Mucosa of rectum (tissue), 2 donors: ENCODE results near the gene RBM4.

ENCODE experiments used
- H3K27ac ChIP-seq, 2 donors: one replicate each; pipeline ENCODE4 v1.7.0; 2013; ENCODE audit warnings: inconsistent platforms in 2 of 2, low read depth in 2 of 2, low read length in 2 of 2
- H3K27me3 ChIP-seq, 2 donors: one replicate each; pipeline ENCODE4 v1.7.0; 2013; ENCODE audit warnings: low read length in 2 of 2; ENCODE audit not compliant: control insufficient read depth in 2 of 2, insufficient read depth in 2 of 2
- H3K36me3 ChIP-seq, 2 donors: one replicate each; pipeline ENCODE4 v1.7.0; 2013; ENCODE audit warnings: low read length in 2 of 2; ENCODE audit not compliant: control insufficient read depth in 2 of 2, insufficient read depth in 2 of 2
- H3K4me1 ChIP-seq, 2 donors: one replicate each; pipeline ENCODE4 v1.7.0; 2013; ENCODE audit warnings: low read length in 2 of 2, mild to moderate bottlenecking in 1 of 2; ENCODE audit not compliant: control insufficient read depth in 2 of 2, insufficient read depth in 2 of 2
- H3K4me3 ChIP-seq, 2 donors: one replicate each; pipeline ENCODE4 v1.7.0; 2013; ENCODE audit warnings: low read length in 2 of 2
- H3K9ac ChIP-seq, 2 donors: one replicate each; pipeline ENCODE4 v1.7.0; 2013; ENCODE audit warnings: low read length in 2 of 2, low read depth in 1 of 2, mild to moderate bottlenecking in 1 of 2
- H3K9me3 ChIP-seq, 2 donors: one replicate each; pipeline ENCODE4 v1.7.0; 2013; ENCODE audit warnings: low read length in 2 of 2; ENCODE audit not compliant: control insufficient read depth in 2 of 2
- donor health status: healthy.
- donor health status: Normal muscosa, but diverticular disease.

Gene RBM4

DNA sequence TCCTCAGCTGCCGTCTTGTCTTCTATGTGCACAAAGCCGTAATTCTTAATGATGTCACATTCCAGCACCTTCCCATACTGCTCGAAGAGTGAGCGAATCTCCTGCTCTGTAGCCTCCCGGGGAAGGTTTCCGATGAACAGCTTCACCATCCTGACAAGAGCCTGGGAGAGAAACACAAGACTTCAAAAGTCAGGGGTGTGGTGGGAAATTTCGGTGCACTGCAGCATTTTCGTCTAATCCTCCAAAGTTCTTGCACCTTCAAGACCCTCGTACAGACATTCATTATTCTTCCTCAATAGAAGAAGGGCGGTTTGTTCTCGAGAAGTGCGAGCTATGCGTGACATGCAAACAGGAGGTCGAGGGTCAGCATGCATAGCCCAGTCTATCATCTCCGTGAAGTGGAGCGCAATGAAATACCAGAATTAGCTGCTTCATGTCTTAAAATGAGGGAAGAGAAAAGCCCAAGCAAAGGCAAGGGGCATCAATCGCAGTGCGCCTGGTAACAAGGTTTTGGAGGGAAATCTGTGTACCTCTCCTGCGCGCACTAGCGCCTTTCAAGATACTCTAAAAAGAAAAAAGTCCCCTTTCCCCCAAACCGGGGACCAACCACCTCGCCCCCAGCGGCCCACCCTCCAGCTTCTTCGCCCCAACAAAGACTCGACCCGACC lies 38.6 kb downstream of the RBM4 start:
- Histone ChIP-seq H3K9ac (peak overlapping the region; percentile 60 to 78), H3K27ac (peak overlapping the region; percentile 91 to 93), H3K4me1 (peaks cover 19 to 27% of the 10 kb centered on the region in 2 donors), H3K4me3 (peak overlapping the region; percentile 89 to 94), H3K9me3 (no peaks in the 10 kb centered on the region), H3K36me3 (no peaks in the 10 kb centered on the region), H3K27me3 (no peaks in the 10 kb centered on the region)

GRCh38 chr11:66677599-66678375 lies 39.3 kb downstream of the RBM4 start, which contains the start of gene RBM4B:
Gene RBM4B, minus strand, starts transcription at chr11:66677887. Its CDS starts 808 bp downstream, at chr11:66677079.
- Histone ChIP-seq H3K4me1 (peaks cover 19 to 27% of the 10 kb centered on the region in 2 donors), H3K27me3 (no peaks in the 10 kb centered on the region), H3K4me3 (peak within 1 kb of the TSS; percentile 89 to 94), H3K9me3 (no peaks in the 10 kb centered on the region), H3K9ac (peak within 1 kb of the TSS; percentile 60 to 78), H3K36me3 (no peaks in the 10 kb centered on the region), H3K27ac (peak within 1 kb of the TSS; percentile 91 to 93)

DNA sequence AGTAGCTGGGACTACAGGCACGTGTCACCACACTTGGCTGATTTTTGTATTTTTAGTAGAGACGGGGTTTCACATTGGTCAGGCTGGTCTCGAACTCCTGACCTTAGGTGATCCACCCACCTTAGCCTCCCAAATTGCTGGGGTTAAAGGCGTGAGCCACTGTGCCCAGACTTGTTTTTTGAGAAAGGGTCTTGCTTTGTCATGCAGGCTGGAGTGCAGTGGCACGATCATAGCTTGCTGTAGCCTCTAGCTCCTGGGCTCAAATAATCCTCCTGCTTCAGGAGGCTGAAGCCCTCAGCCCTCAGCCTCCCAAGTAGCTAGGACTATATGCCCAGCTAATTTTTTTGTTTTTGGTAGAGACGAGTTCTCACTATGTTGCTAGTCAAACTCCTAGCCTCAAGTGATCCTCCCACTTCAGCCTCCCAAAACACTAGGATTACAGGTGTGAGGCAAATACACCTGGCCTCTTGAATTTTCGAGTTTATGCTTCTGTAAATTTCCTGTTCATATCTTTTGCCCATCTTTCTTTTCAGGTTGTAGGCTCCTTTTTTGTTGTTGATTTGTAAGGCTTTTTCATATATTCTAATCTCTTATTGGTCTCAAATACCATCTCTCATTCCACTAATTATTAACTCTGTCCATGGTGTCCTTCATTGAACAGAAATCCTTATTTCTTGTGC lies 42.6 kb downstream of the RBM4 start:
- H3K9me3 ChIP-seq: no peaks in the 10 kb centered on the region
- no peak overlapping the region for H3K27ac ChIP-seq
- no peak overlapping the region for H3K9ac ChIP-seq
- no peaks in the 10 kb centered on the region for H3K27me3 ChIP-seq
- H3K4me1 ChIP-seq: peaks cover 7 to 17% of the 10 kb centered on the region in 2 donors
- no peaks in the 10 kb centered on the region for H3K36me3 ChIP-seq
- no peak overlapping the region for H3K4me3 ChIP-seq

GRCh38 chr11:66683877-66684276 lies 45.4 kb downstream of the RBM4 start:
- Histone ChIP-seq H3K4me1 (no peaks in the 10 kb centered on the region), H3K4me3 (no peak overlapping the region), H3K36me3 (no peaks in the 10 kb centered on the region), H3K27me3 (no peaks in the 10 kb centered on the region), H3K27ac (no peak overlapping the region), H3K9ac (no peak overlapping the region), H3K9me3 (no peaks in the 10 kb centered on the region)

- H3K9ac ChIP-seq: no peak overlapping the region
- H3K36me3 ChIP-seq: no peaks in the 10 kb centered on the region
- no peaks in the 10 kb centered on the region for H3K9me3 ChIP-seq
- H3K27ac ChIP-seq: no peak overlapping the region
- no peaks in the 10 kb centered on the region for H3K4me1 ChIP-seq
- no peak overlapping the region for H3K4me3 ChIP-seq
- H3K27me3 ChIP-seq: no peaks in the 10 kb centered on the region
Measured at GRCh38 chr11:66684635-66685034, 46.1 kb downstream of the RBM4 start.

DNA sequence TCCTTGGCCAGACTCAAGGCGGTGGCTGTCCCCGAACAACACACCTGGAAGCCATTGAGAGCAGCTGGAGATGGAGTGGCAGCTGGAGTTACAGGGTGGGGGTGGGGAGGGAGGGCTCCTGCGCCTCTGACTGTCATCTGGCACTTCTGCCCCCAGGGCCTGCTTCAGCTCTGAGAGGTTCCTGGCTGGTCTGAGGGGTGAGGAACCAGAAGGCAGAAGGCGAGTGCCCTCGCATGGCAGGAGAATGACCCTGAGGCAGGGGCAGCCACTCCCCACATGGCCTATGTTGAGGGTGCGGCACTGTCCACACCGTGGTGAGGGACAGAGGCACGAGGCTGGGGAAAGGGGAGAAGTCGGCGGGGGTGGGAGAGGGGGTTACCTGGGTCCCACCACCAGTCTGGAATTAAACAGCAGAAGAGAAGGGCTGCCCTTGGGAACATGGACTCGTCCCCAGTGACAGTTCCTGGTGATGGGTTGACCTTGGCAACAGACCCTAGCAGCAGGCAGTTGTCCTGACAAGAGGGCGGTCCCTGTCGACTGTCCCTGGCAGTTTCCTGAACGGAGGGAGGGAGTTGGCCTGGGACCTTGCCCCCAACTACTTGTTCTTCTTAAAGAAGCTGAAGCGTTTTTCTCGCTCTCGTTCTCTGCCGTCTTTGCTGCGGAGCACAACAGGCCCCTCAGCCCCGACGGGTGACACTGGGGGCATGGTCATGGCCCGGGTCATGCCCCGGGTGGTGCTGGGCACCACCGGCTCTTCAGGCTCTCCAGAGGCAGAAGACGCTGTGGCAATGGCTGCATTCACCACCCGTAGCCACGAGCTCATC lies 47.0 kb downstream of the RBM4 start:
- Histone ChIP-seq H3K9me3 (no peaks in the 10 kb centered on the region), H3K9ac (no peak overlapping the region), H3K4me1 (no peaks in the 10 kb centered on the region), H3K36me3 (no peaks in the 10 kb centered on the region), H3K27ac (no peak overlapping the region), H3K4me3 (no peak overlapping the region), H3K27me3 (no peaks in the 10 kb centered on the region)

DNA sequence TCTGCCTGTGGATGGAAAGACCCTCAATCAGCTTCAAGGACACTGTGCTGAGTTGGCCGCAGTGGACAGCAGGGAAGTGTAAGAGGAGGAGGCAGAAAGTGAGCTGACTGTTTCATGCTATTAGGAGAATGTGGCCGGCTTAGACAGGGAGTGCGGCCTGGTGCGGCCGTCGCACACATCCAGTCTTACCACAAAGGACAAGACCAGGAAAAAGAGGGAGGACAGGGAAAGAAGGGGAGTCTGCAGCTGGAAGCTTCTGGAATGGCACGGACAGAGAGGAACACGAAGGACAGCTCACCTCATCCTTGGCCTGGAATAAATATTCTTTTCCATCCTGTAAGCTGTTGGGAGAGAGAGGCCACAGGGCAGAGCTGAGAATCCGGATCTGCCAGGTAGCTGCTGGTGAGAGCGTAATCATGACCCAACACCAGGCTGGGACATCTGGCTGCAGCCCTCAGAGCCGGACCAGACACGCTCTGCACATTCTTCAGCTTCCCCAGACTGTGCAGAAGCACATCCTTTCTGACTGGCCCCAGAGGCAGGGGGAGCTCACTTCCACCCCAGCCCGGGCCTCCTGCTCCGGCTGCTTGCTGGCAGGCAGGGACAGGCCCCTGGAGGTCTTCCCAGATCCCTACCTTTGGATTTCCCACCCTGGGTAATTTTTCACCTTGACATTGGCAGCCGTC lies 47.7 kb downstream of the RBM4 start:
- Histone ChIP-seq H3K4me3 (no peak overlapping the region), H3K27ac (no peak overlapping the region), H3K4me1 (no peaks in the 10 kb centered on the region), H3K9ac (no peak overlapping the region), H3K9me3 (no peaks in the 10 kb centered on the region), H3K36me3 (no peaks in the 10 kb centered on the region), H3K27me3 (no peaks in the 10 kb centered on the region)

DNA sequence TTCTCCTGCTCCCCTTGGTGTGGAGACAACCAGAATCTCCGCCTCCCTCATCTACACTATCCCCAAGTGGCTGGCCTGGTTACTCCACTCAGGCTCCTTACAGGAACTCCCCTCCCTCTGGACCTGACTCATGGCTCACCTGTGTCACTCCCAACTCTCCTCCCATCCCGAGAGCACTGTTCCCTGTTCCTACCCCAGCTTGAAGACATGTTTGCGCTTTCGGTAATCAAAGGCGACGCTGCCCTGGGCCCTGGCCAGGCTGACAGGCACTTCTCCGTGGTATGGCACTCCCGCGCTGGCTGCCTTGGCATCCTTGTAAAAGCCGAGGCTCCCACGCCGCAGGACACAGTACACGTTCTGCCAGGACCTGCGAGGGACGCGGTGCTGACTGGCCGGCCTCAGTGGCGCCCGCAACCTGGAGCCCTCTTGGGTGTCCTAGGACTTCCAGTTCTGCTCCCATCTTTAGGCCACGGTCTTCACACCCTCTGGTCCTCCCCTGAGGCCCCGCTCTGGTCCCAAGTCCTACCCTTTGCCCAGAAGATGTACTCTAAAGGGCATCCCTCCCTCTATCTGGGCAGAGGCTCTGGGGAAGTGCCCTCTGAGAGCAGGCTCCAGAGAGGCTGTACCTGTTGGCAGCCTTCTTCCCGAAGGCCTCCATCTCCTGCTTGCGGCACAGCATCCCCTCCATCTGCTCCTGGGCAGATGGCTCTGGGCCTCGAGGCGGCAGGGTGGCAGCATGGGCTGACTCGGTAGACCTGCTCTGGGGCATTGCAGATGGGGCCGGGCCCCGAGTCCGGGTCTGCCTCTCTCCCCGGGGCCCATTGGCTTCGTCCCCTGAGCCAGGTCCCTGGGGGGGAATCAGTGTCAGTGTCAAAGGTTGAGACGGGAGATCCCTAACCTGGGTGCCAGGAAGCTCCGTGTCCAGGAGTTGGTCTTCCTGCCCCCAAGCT lies 48.6 kb downstream of the RBM4 start:
- H3K27ac ChIP-seq: no peak overlapping the region

More for the DNA sequence above, 48.6 kb downstream of the RBM4 start:
- no peaks in the 10 kb centered on the region for H3K4me1 ChIP-seq
- no peaks in the 10 kb centered on the region for H3K36me3 ChIP-seq
- H3K4me3 ChIP-seq: no peak overlapping the region
- H3K27me3 ChIP-seq: no peaks in the 10 kb centered on the region
- H3K9ac ChIP-seq: no peak overlapping the region
- no peaks in the 10 kb centered on the region for H3K9me3 ChIP-seq
